ENCODE data around the gene METTL13.

Gene METTL13

GRCh38 chr1:171828794-171829193, 47.3 kb downstream of the METTL13 start:
- Histone ChIP-seq H3K36me3 (replicated peaks) (no peaks in the 10 kb centered on the region), H3K27ac (no peak overlapping the region), H3K4me3 (ENCODE audit: low read depth, low read length) (no peak overlapping the region), H3K27me3 (replicated peaks) (no peaks in the 10 kb centered on the region)
- in situ Hi-C loops (cut with HindIII; ENCODE audit: low pct_ligation_motif_present, low sequenced_read_pairs): no loop called here
- DNase-seq: no peak
- TF ChIP-seq CTCF (IDR thresholded peaks at IDR 0.05; ENCODE audit: low read depth, low read length, missing control alignments): no peak

- no peaks in the 10 kb centered on the region for H3K27me3 ChIP-seq (replicated peaks)
- no peak overlapping the region for H3K4me3 ChIP-seq (ENCODE audit: low read depth, low read length)
- in situ Hi-C loops (cut with HindIII; ENCODE audit: low pct_ligation_motif_present, low sequenced_read_pairs): no loop called here
- H3K36me3 ChIP-seq (replicated peaks): no peaks in the 10 kb centered on the region
- no peak for DNase-seq
- no peak for TF ChIP-seq CTCF (IDR thresholded peaks at IDR 0.05; ENCODE audit: low read depth, low read length, missing control alignments)
- no peak overlapping the region for H3K27ac ChIP-seq
Measured at GRCh38 chr1:171833091-171833825, 51.8 kb downstream of the METTL13 start.

- no peak for TF ChIP-seq CTCF (IDR thresholded peaks at IDR 0.05; ENCODE audit: low read depth, low read length, missing control alignments)
- DNase-seq: no peak
- no peak overlapping the region for H3K4me3 ChIP-seq (ENCODE audit: low read depth, low read length)
- no peaks in the 10 kb centered on the region for H3K36me3 ChIP-seq (replicated peaks)
- in situ Hi-C loops (cut with HindIII; ENCODE audit: low pct_ligation_motif_present, low sequenced_read_pairs): no loop called here
- H3K27me3 ChIP-seq (replicated peaks): no peaks in the 10 kb centered on the region
- no peak overlapping the region for H3K27ac ChIP-seq
Measured at GRCh38 chr1:171834821-171835220, 53.4 kb downstream of the METTL13 start.

GRCh38 chr1:171835891-171836290, 54.4 kb downstream of the METTL13 start:
- no peak overlapping the region for H3K4me3 ChIP-seq (ENCODE audit: low read depth, low read length)
- no peak for TF ChIP-seq CTCF (IDR thresholded peaks at IDR 0.05; ENCODE audit: low read depth, low read length, missing control alignments)
- no peaks in the 10 kb centered on the region for H3K27me3 ChIP-seq (replicated peaks)
- no peaks in the 10 kb centered on the region for H3K36me3 ChIP-seq (replicated peaks)
- H3K27ac ChIP-seq: no peak overlapping the region
- in situ Hi-C loops (cut with HindIII; ENCODE audit: low pct_ligation_motif_present, low sequenced_read_pairs): no loop called here
- DNase-seq: no peak

GRCh38 chr1:171841050-171841910, 59.8 kb downstream of the METTL13 start, which contains the start of gene DNM3:
TSS of gene DNM3 (plus strand) at chr1:171841498. CDS start at chr1:171841657, 159 bp downstream.
- in situ Hi-C loops (cut with HindIII; ENCODE audit: low pct_ligation_motif_present, low sequenced_read_pairs): no loop called here
- H3K27ac ChIP-seq: no peak within 1 kb of the TSS

More at GRCh38 chr1:171841050-171841910, 59.8 kb downstream of the METTL13 start, which contains the start of gene DNM3:
- Histone ChIP-seq H3K36me3 (replicated peaks) (no peaks in the 10 kb centered on the region), H3K27me3 (replicated peaks) (peaks cover 7% of the 10 kb centered on the region), H3K4me3 (ENCODE audit: low read depth, low read length) (peak within 1 kb of the TSS; percentile 66)
- DNase-seq: peak; percentile 42
- TF ChIP-seq CTCF (IDR thresholded peaks at IDR 0.05; ENCODE audit: low read depth, low read length, missing control alignments): no peak

Data from brain microvascular endothelial cell (primary cell).